NK-92 treated with Interleukin-12 subunit alpha and Interleukin-12 subunit beta, amount 100 ng/mL, for 24 hours (cell line): Measurements from ENCODE around the gene FHL2.

Experiments
- DNase-seq: peaks from one replicate; lab custom pipeline; 2025; lab: John Stamatoyannopoulos, UW

FHL2 gene

GRCh38 chr2:105397953-105398335 is 907 bp downstream of the FHL2 start:
- no peak for DNase-seq

GRCh38 chr2:105397025-105397722 is 1.7 kb downstream of the FHL2 start:
- no peak for DNase-seq

GRCh38 chr2:105396254-105397024 is 2.4 kb downstream of the FHL2 start:
- DNase-seq: no peak

- no peak for DNase-seq
These were observed 3.2 kb downstream of the FHL2 start for GRCh38 chr2:105395691-105396090.

GRCh38 chr2:105394951-105395611 is 3.8 kb downstream of the FHL2 start:
- no peak for DNase-seq

- no peak for DNase-seq
These were observed 5.3 kb downstream of the FHL2 start for GRCh38 chr2:105393373-105394055.

- DNase-seq: no peak
These were observed 6.8 kb downstream of the FHL2 start for GRCh38 chr2:105391763-105392662.

- DNase-seq: no peak
These were observed 7.7 kb downstream of the FHL2 start for GRCh38 chr2:105391058-105391627.

- DNase-seq: no peak
These were observed 8.4 kb downstream of the FHL2 start for GRCh38 chr2:105390454-105390853.

GRCh38 chr2:105388971-105389381 is 9.9 kb downstream of the FHL2 start:
- DNase-seq: no peak

- no peak for DNase-seq
These were observed 11.6 kb downstream of the FHL2 start for GRCh38 chr2:105387225-105387624.

- DNase-seq: no peak
These were observed 12.9 kb downstream of the FHL2 start for GRCh38 chr2:105385731-105386540.

GRCh38 chr2:105384861-105385260 is 14.0 kb downstream of the FHL2 start:
- DNase-seq: no peak

- DNase-seq: no peak
These were observed 14.6 kb downstream of the FHL2 start for GRCh38 chr2:105384216-105384615.

GRCh38 chr2:105383432-105384166 is 15.3 kb downstream of the FHL2 start:
- no peak for DNase-seq

GRCh38 chr2:105382177-105382576 is 16.7 kb downstream of the FHL2 start:
- DNase-seq: no peak

GRCh38 chr2:105381101-105381668 is 17.7 kb downstream of the FHL2 start:
- DNase-seq: no peak

- DNase-seq: no peak
These were observed 18.3 kb downstream of the FHL2 start for GRCh38 chr2:105380432-105381100.
